ENCODE results near the gene NUTM2F. TPM values are rescaled to one million over a fixed set of nuclear protein-coding genes. Genes with fewer than 3 reads are reported as not detected.
A peak's percentile ranks its signal among the peaks of the same experiment; 100 is the strongest.
"Not testable (repeated sequence)": the region's sequence is repeated elsewhere in the genome, so short reads cannot be mapped to it uniquely, and the experiment has no call there.

The NUTM2F gene, protein sequence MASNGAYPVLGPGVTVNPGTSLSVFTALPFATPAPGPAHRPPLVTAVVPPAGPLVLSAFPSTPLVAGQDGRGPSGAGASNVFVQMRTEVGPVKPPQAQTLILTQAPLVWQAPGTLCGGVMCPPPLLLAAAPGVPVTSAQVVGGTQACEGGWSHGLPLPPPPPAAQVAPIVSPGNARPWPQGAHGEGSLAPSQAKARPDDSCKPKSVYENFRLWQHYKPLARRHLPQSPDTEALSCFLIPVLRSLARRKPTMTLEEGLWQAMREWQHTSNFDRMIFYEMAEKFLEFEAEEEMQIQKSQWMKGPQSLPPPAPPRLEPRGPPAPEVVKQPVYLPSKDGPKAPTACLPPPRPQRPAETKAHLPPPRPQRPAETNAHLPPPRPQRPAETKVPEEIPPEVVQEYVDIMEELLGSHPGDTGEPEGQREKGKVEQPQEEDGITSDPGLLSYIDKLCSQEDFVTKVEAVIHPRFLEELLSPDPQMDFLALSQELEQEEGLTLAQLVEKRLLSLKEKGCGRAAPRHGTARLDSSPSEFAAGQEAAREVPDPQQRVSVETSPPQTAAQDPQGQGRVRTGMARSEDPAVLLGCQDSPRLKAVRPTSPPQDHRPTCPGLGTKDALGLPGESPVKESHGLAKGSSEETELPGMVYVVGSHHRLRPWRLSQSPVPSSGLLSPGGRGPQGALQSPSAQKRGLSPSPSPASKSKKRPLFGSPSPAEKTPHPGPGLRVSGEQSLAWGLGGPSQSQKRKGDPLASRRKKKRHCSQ
- not detected for total RNA-seq
- not detected for polyA plus RNA-seq

- H3K4me3 Mint-ChIP-seq; CTCF ChIA-PET (ENCODE audit: partially characterized antibody); H3K4me3 ChIP-seq (ENCODE audit: low read length in 2 of 2); H3K27ac ChIP-seq (ENCODE audit: low read depth, low read length); H3K9me3 ChIP-seq (ENCODE audit: control insufficient read depth in 1 of 2, low read length in 2 of 2); H3K9me3 Mint-ChIP-seq; H3K4me1 ChIP-seq (ENCODE audit: insufficient read depth, low read length); H3K27ac Mint-ChIP-seq; H3K4me1 Mint-ChIP-seq; H3K36me3 Mint-ChIP-seq; H3K27me3 Mint-ChIP-seq; intact Hi-C loops (cut with micrococcal nuclease); H3K27me3 ChIP-seq (ENCODE audit: insufficient read depth, low read length); POLR2A ChIA-PET (ENCODE audit: partially characterized antibody); DNase-seq; H3K36me3 ChIP-seq (ENCODE audit: insufficient read depth, low read length): not testable (repeated sequence)
These were observed at the start of gene NUTM2F for GRCh38 chr9:94328544-94328943. Gene NUTM2F, minus strand, starts transcription at chr9:94328644. Its CDS starts 21 bp downstream, at chr9:94328623.

- H3K36me3 ChIP-seq (ENCODE audit: insufficient read depth, low read length); CTCF ChIA-PET (ENCODE audit: partially characterized antibody); H3K4me1 ChIP-seq (ENCODE audit: insufficient read depth, low read length); H3K9me3 ChIP-seq (ENCODE audit: control insufficient read depth in 1 of 2, low read length in 2 of 2); H3K36me3 Mint-ChIP-seq; H3K27me3 Mint-ChIP-seq; H3K9me3 Mint-ChIP-seq; H3K27ac ChIP-seq (ENCODE audit: low read depth, low read length); POLR2A ChIA-PET (ENCODE audit: partially characterized antibody); H3K27me3 ChIP-seq (ENCODE audit: insufficient read depth, low read length): not testable (repeated sequence)
- intact Hi-C loops (cut with micrococcal nuclease), result loop anchor here (10.0 kb wide), 1 partner anchor 210 kb away; no protein-coding TSS in a partner anchor
- peaks cover 5 to 15% (median 11%) of the 10 kb centered on the region in 4 donors for H3K4me1 Mint-ChIP-seq
- peak overlapping the region; percentile 73 to 92 (median 89) for H3K27ac Mint-ChIP-seq
- peak in 3 of 5 donors; percentile 4 to 25 (median 11) for DNase-seq
- peak overlapping the region in 1 of 2 donors; percentile 35 for H3K4me3 ChIP-seq (ENCODE audit: low read length in 2 of 2)
- peak overlapping the region; percentile 86 to 90 (median 89) for H3K4me3 Mint-ChIP-seq
These were observed 46.8 kb upstream of the NUTM2F start for GRCh38 chr9:94375197-94375596.

GRCh38 chr9:94374176-94375056 is 46.0 kb upstream of the NUTM2F start:
- POLR2A ChIA-PET (ENCODE audit: partially characterized antibody); H3K27me3 Mint-ChIP-seq: not testable (repeated sequence)
- H3K27ac Mint-ChIP-seq, result peak overlapping the region; percentile 91 to 95 (median 92)

DNA sequence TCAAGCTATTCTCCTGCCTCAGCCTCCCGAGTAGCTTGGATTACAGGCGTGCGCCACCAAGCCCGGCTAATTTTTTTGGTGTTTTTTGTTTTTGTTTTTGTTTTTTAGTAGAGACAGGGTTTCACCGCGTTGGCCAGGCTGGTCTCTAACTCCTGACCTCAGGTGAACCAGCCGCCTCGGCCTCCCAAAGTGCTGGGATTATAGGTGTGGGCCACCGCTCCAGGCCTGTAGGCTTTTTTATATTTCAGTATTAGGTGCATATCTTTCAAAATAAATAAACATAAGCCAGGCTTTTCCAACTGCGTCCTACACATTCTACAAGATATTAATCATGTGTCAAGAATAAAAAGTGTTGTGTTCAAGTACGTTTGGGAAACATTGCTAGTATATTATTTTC is 45.3 kb upstream of the NUTM2F start:
- peaks cover 5 to 15% (median 11%) of the 10 kb centered on the region in 4 donors for H3K4me1 Mint-ChIP-seq
- H3K9me3 Mint-ChIP-seq; H3K4me1 ChIP-seq (ENCODE audit: insufficient read depth, low read length); H3K27me3 ChIP-seq (ENCODE audit: insufficient read depth, low read length); H3K27me3 Mint-ChIP-seq; H3K36me3 Mint-ChIP-seq; CTCF ChIA-PET (ENCODE audit: partially characterized antibody); H3K36me3 ChIP-seq (ENCODE audit: insufficient read depth, low read length); POLR2A ChIA-PET (ENCODE audit: partially characterized antibody); H3K9me3 ChIP-seq (ENCODE audit: control insufficient read depth in 1 of 2, low read length in 2 of 2); DNase-seq: not testable (repeated sequence)
- peak overlapping the region in 6 of 7 donors; percentile 88 to 95 (median 92) for H3K27ac Mint-ChIP-seq
- H3K4me3 Mint-ChIP-seq, result peak overlapping the region; percentile 87 to 94 (median 90)
- intact Hi-C loops (cut with micrococcal nuclease), result loop anchor here (10.0 kb wide), 1 partner anchor 209 kb away; no protein-coding TSS in a partner anchor
- Histone ChIP-seq H3K27ac (ENCODE audit: low read depth, low read length) (peak overlapping the region; percentile 44), H3K4me3 (ENCODE audit: low read length in 2 of 2) (peak overlapping the region in 1 of 2 donors; percentile 48)

More at GRCh38 chr9:94374176-94375056, 46.0 kb upstream of the NUTM2F start:
- H3K9me3 ChIP-seq (ENCODE audit: control insufficient read depth in 1 of 2, low read length in 2 of 2); H3K4me1 ChIP-seq (ENCODE audit: insufficient read depth, low read length); H3K27me3 ChIP-seq (ENCODE audit: insufficient read depth, low read length); H3K9me3 Mint-ChIP-seq; CTCF ChIA-PET (ENCODE audit: partially characterized antibody); H3K36me3 Mint-ChIP-seq; H3K36me3 ChIP-seq (ENCODE audit: insufficient read depth, low read length): not testable (repeated sequence)
- DNase-seq, result peak; percentile 85 to 91 (median 89)
- Histone ChIP-seq H3K27ac (ENCODE audit: low read depth, low read length) (peak overlapping the region; percentile 44), H3K4me3 (ENCODE audit: low read length in 2 of 2) (peak overlapping the region in 1 of 2 donors; percentile 48)
- peak overlapping the region; percentile 89 to 94 (median 90) for H3K4me3 Mint-ChIP-seq
- peaks cover 5 to 15% (median 11%) of the 10 kb centered on the region in 4 donors for H3K4me1 Mint-ChIP-seq
- intact Hi-C loops (cut with micrococcal nuclease), result loop anchor here (10.0 kb wide), 1 partner anchor 210 kb away; no protein-coding TSS in a partner anchor

- H3K4me3 Mint-ChIP-seq; H3K4me1 ChIP-seq (ENCODE audit: insufficient read depth, low read length); H3K27ac Mint-ChIP-seq; POLR2A ChIA-PET (ENCODE audit: partially characterized antibody); H3K4me3 ChIP-seq (ENCODE audit: low read length in 2 of 2); DNase-seq; CTCF ChIA-PET (ENCODE audit: partially characterized antibody); H3K27me3 ChIP-seq (ENCODE audit: insufficient read depth, low read length); H3K9me3 ChIP-seq (ENCODE audit: control insufficient read depth in 1 of 2, low read length in 2 of 2); H3K27me3 Mint-ChIP-seq; H3K9me3 Mint-ChIP-seq; H3K36me3 ChIP-seq (ENCODE audit: insufficient read depth, low read length); H3K4me1 Mint-ChIP-seq; H3K36me3 Mint-ChIP-seq; H3K27ac ChIP-seq (ENCODE audit: low read depth, low read length): not testable (repeated sequence)
- intact Hi-C loops (cut with micrococcal nuclease), result loop anchor here (10.0 kb wide), 1 partner anchor 205 kb away; no protein-coding TSS in a partner anchor
These were observed 41.8 kb upstream of the NUTM2F start for GRCh38 chr9:94370266-94370665.

DNA sequence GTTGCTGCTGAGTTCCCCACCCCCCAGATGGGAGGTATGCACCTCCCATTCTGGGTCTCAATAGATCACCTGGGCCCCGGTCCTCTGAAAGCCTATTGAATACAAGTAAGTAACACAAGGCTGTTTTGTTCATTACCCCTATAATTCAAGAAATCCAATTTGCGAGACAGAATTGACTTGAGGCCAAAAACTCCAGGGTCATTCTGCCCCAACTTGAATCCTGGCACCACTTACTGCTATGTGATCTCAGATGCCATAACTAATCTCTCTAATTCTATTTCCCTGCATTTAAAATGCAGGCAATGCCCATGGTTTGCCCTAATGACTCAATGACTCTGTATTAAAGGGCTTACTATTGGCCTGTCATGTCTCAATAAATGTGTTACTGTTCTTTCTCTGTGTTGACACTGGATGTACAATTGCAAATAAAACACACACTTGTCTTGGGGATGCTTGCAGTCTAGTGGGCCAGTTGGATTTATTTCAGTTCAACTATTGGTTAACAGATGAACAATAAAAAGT is 35.7 kb upstream of the NUTM2F start:
- CTCF ChIA-PET (ENCODE audit: partially characterized antibody); H3K27me3 ChIP-seq (ENCODE audit: insufficient read depth, low read length); H3K9me3 Mint-ChIP-seq; DNase-seq; intact Hi-C loops (cut with micrococcal nuclease); H3K4me3 Mint-ChIP-seq; H3K36me3 ChIP-seq (ENCODE audit: insufficient read depth, low read length); POLR2A ChIA-PET (ENCODE audit: partially characterized antibody); H3K4me3 ChIP-seq (ENCODE audit: low read length in 2 of 2); H3K4me1 Mint-ChIP-seq; H3K27ac ChIP-seq (ENCODE audit: low read depth, low read length); H3K9me3 ChIP-seq (ENCODE audit: control insufficient read depth in 1 of 2, low read length in 2 of 2); H3K4me1 ChIP-seq (ENCODE audit: insufficient read depth, low read length); H3K27ac Mint-ChIP-seq; H3K36me3 Mint-ChIP-seq; H3K27me3 Mint-ChIP-seq: not testable (repeated sequence)

- H3K27me3 ChIP-seq (ENCODE audit: insufficient read depth, low read length); POLR2A ChIA-PET (ENCODE audit: partially characterized antibody); H3K36me3 ChIP-seq (ENCODE audit: insufficient read depth, low read length); H3K36me3 Mint-ChIP-seq; H3K27me3 Mint-ChIP-seq; H3K9me3 Mint-ChIP-seq; DNase-seq; H3K4me3 Mint-ChIP-seq; intact Hi-C loops (cut with micrococcal nuclease); H3K27ac ChIP-seq (ENCODE audit: low read depth, low read length); H3K9me3 ChIP-seq (ENCODE audit: control insufficient read depth in 1 of 2, low read length in 2 of 2); H3K4me3 ChIP-seq (ENCODE audit: low read length in 2 of 2); H3K27ac Mint-ChIP-seq; CTCF ChIA-PET (ENCODE audit: partially characterized antibody); H3K4me1 ChIP-seq (ENCODE audit: insufficient read depth, low read length); H3K4me1 Mint-ChIP-seq: not testable (repeated sequence)
These were observed 28.7 kb upstream of the NUTM2F start for GRCh38 chr9:94357158-94357557.
